ENCODE measurements around the gene SIPA1.

SIPA1 gene

DNA sequence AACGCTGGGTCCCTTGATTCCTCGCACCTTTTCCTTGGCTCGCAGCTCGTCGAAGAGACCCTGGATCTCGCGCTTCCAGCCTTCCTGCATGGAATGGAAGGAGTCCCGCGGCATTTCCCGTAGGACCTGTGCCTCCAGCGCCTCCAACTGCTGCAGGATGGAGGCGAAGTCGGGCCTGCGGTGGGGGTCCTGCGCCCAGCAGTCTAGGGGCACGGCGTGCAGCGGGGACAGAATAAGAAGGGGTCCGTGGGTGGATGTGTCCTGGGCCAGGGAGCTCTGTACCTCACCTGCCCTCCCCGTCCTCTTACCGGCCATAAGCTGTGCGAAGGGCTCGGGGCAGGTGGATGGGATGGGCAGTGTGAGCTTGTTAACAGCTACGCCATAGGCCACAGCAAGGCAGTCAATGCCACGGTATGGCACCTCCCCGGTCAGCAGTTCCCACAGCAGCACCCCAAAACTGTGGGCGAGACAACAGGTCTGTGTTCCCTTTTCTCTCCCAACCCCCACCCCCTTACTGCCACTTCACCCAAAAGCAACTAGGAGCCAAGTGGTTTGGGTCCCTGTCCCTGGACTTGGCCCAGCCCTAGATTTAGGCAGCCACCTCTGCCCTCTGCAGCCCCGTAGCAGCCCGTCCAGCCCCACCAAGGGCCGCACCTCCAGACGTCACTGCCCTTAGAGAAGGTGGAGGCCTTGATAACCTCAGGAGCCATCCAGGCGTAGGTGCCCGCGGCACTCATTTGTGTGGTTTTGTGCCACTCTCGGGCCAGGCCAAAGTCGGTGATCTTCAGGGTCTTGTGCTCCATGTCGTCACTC, 30.1 kb upstream of the SIPA1 start:
- DNase-seq: no peak

DNA sequence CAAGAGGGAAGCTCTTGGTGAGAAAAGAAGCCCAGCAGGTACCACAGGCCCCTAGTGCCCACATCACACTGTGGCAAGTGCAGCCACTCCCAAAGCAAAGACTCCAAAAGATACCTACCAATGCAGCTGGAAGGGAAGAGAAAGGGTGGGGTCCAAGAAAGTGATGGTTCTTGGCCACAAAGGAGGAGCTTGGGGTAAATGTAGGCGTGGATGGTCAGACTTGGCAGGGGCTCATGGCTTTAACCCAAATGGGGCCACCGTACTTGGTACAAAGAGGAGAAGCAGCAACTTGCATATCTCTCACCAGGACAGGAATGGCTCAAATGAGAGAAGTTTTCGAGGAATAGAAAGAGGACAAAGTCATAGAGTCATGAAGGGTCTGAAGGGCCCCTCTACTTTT, 28.7 kb upstream of the SIPA1 start:
- no peak for DNase-seq

GRCh38 chr11:65609665-65610064, 28.2 kb upstream of the SIPA1 start:
- DNase-seq: no peak

- DNase-seq: no peak
Observed at GRCh38 chr11:65610404-65610803, 27.5 kb upstream of the SIPA1 start.

DNA sequence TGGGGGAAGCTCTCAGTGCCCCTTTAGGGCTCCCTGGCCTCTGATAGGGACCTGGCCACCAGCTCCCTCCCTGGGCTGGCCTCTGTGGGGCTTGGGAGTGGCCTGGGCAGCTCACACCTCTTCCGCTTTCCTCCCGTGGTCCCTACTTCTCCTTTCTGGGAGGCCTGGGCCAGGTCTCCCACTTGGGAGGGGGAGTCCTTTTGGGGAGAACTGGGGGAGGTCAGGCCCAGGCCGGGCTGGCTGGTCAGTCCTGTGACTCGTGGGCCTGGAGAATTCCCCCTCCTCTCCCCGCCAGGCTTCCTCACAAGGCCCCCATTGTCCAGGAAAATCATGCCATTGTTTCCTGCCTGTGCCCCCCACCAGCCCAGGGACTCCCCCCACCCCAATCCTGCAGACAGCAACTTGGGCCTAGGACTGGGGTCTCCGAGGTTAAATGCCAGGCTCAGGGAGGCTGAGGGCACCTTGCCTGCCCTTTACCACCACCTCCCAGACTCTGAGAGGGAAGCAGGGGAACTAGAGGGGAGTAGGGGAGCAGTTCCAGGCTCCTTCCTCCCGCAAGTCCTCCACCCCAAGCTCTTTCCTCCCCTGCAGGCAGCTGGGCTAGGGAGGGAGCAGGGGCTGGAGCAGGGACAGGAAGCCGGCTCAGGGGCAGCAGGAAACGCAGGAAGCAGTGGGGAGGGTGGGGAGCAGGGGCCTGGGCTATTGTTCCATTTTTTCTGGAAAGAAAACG, 26.7 kb upstream of the SIPA1 start:
- no peak for DNase-seq

DNA sequence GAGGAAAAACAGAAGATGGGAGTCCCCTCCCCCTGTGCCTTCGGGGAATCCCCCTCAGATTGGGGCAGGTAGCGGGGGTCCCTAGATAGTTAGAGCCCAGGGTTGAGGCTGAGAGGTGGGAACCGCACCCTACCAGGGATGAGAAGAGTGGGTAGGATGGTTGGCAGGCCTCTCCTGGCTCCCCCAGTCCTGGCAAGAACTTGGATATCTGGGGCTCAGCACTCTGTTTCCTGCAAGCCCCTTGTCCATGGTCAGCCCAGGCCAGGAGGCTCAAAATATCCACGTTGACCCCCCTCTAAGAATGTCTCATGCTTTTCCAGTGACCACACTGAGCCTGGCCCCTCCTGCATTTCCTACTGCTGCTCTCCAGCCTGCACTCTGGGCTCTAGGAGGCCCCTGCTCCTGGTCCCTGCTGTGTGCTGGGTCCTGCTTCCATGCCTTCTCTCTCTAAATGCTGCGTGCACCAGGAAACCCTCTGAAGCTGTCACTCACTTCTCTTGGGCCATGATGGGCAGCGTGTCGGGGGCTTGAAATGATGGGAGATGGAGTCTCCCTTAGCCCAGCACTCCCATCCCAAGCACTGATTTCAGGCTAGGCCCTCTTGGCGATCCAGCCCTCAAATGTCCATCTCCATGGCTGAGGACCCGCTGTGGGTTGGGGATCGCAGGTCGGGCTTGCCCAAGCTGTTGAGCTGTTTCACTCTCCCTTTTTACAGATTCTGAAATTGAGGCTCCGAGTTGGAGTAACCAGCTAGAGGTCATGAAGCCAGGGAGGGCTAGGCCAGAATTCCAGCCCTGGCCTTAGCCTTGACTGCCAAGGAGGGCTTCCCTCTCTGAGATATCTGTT, 25.9 kb upstream of the SIPA1 start:
- no peak for DNase-seq

- no peak for DNase-seq
Observed at GRCh38 chr11:65612691-65613090, 25.2 kb upstream of the SIPA1 start.

DNA sequence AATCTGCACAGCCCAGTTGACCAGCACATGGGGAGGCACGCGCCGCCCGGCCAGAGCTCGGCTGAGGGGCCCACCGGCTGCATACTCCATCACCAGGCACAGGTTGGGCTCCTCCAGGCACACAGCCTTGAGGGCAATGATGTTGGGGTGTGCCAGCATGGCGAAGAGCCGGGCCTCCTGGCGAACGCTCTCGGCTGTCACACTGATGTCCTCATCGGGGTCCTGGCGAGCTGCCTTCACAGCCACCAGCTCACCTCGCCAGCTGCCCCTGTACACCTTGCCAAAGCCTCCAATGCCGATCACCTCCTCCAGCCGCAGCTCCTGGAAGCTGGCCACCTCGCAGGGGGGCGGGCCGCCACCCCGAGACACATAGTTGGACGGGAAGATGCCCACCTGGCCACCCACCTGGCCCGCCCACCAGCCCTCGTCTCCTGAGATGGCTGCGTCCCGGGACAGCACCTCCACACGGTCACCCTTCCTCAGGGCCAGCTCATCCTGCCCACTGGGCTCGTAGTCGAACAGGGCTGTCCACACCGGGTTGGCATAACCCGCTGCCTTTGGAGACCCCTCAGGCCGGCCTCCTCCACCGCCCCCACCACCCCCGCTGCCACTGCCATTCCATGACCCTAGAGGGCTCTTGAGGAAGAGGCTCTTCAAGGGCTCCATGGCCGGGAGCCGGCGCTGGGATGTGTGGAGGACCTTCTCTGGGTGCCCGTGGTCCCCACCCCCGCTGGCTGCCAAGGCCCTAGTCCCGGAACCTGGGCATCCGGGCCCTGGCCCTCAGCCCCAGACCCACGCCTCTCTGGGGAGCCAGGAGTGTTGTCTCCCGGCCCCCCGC, 24.6 kb upstream of the SIPA1 start:
- DNase-seq: peak; percentile 19

GRCh38 chr11:65615229-65615949, 22.5 kb upstream of the SIPA1 start, which contains the start of gene PCNX3:
TSS of gene PCNX3 (plus strand) at chr11:65615776. CDS start at chr11:65616312, 536 bp downstream.
- peak; percentile 100 for DNase-seq

DNA sequence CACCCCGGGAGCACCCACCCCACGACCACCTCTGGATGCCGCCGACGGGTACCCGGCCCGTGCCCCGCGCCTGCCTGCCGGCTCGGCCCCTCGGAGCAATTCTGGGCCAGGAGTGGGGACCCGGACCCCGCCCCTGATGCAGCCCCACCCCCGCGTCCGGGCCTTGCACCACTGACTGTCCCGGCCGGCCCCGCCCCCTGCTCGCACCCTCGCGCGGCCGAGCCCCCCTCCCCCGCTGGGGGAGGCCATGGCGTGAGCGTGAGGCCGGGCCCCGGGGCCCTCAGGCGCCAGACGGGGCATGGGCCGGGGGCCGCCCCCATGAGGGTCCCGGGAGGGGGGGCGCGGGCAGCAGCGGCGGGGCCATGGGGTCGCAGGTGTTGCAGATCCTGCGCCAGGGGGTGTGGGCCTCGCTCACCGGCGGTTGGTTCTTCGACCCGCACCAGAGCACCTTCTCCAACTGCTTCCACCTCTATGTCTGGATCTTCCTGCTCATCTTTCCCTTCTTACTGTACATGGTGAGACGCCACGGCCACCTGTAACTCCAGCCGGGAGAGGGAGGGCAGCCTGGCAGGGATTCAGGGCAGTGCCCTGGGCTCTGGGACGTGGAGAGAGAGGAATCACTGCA, 21.8 kb upstream of the SIPA1 start:
- peak; percentile 56 for DNase-seq

- DNase-seq: no peak
Observed at GRCh38 chr11:65616575-65617001, 21.3 kb upstream of the SIPA1 start.

DNA sequence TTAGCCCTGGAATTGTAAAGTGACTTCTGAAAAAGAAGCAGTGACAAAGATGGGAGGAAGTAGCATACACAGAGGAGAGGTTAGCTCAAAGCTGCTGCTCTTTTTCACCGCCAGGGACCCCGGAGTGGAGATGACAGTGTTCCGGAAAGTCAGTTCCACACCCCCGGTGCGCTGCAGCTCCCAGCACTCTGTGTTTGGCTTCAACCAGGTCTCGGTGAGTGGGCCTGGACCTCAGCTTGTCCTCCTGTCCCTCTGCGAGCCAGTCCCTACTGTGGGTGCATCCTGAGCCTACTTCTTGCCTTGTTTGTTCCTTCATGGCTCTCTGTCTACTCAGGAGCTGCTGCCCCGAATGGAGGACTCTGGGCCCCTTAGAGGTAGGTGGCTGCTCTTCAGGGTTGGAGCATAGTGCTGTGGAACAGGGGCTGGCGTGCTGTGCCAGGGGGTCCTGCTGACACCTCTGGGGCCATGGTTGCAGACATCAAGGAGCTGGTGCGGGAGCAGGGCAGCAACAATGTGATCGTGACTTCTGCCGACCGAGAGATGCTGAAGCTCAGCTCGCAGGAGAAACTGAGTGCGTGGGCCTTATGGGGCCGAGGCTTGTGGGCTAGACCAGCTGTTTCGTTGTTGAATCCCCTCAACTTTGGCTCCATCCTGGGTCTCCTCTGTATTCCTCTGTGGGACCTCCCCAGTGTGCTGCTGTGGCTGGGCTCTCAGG, 20.6 kb upstream of the SIPA1 start:
- DNase-seq: no peak

DNA sequence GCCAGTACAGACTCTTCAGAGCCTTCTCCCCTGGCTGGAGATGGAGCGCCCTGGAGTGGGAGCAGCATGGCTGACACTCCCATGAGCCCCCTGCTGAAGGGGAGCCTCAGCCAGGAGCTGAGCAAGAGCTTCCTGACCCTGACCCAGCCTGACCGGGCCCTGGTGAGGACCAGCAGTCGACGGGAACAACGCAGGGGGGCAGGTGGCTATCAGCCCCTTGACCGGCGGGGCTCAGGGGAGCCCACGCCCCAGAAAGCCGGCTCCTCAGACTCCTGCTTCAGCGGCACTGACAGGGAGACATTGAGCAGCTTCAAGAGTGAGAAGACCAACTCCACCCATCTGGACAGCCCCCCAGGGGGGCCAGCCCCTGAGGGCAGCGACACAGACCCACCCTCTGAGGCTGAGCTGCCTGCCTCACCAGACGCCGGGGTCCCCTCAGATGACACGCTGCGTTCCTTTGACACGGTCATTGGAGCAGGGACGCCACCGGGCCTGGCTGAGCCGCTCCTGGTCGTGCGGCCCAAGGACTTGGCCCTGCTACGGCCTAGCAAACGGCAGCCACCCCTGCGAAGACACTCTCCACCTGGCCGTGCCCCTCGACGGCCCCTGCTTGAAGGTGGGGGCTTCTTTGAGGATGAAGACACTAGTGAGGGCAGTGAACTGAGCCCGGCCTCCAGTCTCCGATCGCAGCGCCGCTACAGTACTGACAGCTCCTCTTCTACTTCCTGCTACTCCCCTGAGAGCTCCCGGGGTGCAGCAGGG, 19.7 kb upstream of the SIPA1 start:
- DNase-seq: no peak

GRCh38 chr11:65618763-65619162, 19.1 kb upstream of the SIPA1 start:
- DNase-seq: no peak

- no peak for DNase-seq
Observed at GRCh38 chr11:65619281-65619928, 18.5 kb upstream of the SIPA1 start.

DNA sequence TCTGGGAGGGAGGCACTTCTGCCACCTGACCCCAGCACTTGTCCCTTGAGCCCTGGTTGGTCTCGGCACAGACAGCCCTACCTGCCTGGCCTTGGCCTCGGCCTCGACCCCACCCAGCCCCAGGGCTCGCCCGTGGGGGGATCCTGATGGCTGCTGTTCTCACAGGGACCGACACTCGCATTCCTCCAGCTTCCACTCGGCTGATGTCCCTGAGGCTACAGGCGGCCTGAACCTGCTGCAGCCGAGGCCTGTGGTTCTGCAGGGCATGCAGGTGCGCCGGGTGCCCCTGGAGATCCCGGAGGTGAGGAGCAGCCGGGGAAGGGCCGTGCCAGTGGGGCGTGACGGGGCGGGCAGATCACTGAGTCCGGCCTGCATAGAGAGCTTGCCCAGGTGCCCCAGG, 17.2 kb upstream of the SIPA1 start:
- DNase-seq: no peak

GRCh38 chr11:65621460-65621859, 16.4 kb upstream of the SIPA1 start:
- no peak for DNase-seq

DNA sequence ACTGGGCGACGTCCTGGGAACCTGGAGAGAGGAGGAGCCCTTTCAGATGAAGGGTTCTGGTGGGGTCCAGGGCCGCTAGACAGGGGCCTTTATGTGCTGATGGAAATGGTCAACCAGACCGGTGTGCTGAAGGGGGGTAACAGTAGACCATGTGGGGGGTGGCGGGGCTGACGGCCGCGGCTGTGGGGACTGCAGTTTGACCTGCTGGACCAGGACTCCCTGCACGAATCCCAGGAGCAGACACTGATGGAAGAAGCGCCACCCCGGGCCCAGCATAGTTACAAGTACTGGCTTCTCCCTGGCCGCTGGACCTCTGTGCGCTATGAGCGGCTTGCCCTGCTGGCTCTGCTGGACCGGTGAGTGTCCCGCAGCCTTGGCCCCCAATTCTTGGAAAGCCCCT, 15.9 kb upstream of the SIPA1 start:
- DNase-seq: no peak

DNA sequence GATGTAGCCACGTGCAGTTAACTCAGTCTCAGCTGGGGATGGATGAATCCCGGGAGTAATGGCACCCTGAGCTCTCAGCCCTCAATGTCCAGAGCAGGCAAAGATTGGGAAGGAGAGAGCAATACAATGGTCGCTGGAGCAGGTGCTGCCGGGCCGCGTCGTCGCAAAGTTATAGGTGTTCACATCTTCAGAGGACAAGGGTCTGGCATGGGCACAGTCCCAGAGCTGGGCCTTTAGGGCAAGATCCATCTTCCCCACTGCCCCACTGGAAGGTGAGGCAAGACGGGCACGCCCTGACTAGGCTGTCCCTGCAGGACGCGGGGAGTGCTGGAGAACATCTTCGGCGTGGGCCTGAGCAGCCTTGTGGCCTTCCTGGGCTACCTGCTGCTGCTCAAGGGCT, 14.7 kb upstream of the SIPA1 start:
- no peak for DNase-seq

All from CD4-positive, alpha-beta T cell treated with Interleukin-17A for 4 hours (primary cell).